GM21576 (cell line): Measurements from ENCODE around the gene ZBTB8A.
"Not testable (repeated sequence)": the region's sequence is repeated elsewhere in the genome, so short reads cannot be mapped to it uniquely, and the experiment has no call there.

Experiments
- ATAC-seq: cut with Tn5 transposase; IDR thresholded peaks from one replicate; pipeline ENCODE4 v1.9.1; 2021; ENCODE audit warnings: mild to moderate bottlenecking, moderate library complexity; ENCODE audit not compliant: unreplicated experiment

The ZBTB8A gene

DNA sequence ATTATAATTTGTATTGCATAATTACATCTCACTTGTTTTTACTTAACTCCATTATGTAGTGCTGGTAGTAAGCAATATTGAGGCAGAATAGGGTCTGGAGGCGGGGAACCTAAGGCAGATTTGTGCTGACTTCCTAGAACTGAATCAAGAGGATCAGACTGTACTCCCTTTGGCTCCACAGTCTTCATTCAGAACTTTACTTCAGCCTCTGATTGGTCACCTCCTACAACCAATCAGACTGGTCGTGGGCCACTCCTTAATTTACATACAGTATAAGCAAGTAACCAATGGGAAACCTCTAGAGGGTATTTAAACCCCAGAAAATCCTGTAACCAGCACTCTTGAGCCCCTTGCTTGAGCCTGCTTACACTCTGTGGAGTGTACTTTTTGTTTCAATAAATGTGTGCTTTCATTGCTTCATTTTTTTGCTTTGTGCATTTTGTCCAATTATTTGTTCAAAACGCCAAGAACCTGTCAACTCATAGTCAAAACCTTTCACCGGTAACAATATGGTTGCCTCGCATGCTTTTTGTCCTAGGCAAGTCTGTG, 79.5 kb downstream of the ZBTB8A start:
- ATAC-seq, result no peak

DNA sequence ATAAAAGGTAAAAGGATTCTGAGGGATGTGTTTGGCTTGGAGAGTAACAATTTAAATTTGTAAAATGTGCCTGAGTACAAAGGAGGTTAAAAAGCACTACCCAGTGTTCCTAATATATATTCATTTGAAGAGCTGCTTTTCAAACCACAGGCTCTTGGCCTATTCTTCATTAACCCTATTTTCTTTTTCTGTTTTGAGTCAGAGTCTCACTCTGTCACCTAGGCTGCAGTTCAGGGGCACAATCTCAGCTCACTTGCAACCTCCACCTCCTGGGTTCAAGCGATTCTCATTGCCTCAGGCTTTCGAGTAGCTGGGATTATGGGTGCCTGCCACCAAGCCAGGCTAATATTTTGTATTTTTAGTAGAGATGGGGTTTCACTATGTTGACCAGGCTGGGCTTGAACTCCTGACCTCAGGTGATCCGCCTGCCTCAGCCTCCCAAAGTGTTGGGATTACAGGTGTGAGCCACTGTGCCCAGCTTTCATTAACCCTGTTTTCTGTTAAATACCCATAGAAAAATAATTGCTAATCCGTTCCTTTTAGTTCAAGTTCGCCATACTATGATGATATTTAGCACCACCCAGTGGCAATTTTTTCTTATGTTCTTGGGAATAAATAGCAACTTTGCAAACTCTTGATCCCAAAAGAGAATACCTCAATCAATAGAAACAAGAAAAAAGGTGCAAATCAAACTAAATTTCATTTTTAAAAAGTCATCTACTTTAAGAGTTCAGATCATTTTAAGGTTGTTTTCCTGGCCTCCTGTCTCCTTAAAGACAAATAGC, 80.7 kb downstream of the ZBTB8A start:
- peak; percentile 57 for ATAC-seq

DNA sequence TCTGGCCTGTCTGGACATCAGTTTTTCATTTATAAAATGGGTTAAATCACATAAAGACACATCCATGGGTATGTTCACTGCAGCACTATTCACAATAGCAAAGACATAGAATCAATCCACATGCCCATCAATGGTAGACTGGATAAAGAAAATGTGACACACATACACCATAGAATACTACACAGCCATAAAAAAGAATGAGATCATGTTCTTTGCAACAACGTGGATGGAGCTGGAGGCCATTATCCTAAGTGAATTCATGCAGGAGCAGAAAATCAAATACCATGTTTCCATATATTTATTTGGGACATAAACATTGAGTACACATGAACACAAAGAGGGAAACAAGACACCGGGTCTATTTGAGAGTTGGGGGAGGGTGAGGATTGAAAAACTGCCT, 83.0 kb downstream of the ZBTB8A start:
- ATAC-seq, result no peak

DNA sequence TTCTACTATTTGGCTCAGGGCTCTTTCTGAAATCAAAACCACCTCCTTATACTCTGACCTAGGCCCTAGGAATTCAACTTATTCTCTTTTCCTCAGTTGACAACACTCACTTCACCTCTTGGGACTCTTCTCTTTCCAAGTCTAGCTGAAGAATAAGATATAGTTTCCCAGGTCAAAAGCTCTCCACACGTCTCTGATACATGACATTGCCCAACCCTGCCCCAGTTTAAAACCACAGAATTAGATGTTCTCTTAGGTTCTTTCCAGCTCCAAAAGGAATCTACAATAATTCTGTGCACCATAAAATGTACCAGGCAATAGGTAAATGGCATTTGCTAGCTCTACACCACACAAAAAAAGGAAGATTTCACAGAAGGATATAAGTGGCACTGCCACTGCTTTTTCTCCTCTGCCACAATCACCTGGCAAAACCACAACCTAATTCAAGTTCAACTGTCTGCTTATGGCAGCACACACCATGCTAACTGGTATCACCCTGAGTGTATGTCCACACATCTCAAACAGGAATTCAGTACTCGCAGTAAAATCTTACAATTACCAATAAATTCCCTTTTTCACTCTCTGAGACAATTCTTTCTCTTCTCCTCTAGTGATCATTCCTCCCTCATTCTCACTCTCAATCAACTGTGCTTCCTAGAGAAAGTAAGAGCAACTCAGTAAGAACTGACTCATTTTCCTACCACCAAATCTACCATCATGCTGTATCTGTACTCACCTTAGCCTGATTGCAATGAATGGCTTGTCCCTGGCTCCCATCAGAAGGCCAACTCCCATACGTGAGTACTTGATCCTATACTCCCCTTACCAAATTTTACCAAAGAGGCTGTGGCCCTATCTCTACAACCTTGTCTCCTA, 83.8 kb downstream of the ZBTB8A start:
- no peak for ATAC-seq

DNA sequence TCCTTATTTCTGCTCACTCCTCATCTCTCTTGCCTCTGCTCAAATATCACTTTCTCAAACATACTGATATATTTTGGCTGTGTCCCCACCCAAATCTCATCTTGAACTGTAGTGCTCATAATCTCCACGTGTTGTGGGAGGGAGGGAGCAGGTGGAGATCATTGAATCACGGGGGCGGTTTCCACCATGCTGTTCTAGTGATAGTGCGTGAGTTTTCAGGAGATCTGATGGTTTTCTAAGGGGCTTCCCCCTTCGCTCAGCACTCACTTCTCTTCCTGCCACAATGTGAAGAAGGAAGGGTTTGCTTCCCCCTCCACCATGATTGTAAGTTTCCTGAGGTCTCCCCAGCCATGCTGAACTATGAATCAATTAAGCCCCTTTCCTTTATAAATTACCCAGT, 84.5 kb downstream of the ZBTB8A start:
- ATAC-seq, result no peak

DNA sequence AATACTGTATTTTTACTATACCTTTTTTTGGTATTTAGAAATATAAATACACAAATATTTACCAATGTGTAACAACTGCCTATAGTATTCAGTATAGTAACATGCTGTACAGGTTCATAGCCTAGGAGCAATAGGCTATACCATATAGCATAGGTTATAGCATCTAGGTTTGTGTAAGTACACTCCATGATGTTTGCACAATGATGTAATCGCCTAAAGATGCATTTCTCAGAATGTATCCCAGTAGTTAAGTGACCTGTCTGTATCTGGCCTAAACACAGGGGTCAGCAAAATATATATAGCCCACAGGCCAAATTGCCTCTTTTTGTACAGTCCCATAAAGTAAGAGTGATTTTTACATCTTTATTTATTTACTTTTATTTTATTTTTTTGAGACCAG, 86.9 kb downstream of the ZBTB8A start:
- ATAC-seq, result no peak

DNA sequence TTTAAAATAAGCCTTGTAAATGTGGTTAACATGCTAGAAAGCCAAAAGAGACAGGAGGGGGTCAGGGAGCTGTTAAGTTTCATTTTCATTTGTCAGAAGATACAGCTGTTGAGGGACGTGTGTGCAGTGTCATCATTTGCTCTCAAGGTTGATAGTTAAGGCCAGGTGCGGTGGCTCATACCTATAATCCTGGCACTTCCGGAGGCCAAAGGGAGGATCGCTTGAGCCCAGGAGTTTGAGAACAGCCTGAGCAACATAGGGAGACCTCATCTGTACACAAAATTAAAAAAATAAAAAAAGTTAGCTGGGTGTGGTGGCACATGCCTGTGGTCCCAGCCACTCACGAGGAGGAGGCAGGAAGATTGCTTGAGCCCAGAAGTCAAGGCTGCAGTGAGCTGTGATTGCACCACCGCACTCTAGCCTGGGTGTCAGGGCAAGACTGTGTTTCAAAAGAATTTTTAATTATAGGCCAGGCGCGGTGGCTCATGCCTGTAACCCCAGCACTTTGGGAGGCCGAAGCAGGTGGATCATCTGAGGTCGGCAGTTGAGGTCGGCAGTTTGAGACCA, 88.5 kb downstream of the ZBTB8A start:
- peak; percentile 59 for ATAC-seq

DNA sequence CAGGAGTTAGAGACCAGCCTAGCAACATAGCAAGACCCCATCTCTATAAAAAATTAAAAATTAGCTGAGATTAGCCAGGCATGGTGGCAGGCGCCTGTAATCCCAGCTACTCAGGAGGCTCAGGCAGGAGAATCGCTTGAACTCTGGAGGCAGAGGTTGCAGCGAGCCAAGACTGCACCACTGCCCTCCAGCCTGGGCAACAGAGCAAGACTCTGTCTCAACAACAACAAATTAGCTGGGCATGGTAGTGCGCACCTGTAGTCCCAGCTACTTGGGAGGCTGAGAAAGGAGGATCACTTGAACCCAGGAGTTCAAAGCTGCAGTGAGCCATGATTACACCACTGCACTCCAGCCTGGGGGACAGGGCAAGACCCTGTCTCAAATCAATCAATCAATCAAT, 90.9 kb downstream of the ZBTB8A start:
- not testable (repeated sequence) for ATAC-seq

DNA sequence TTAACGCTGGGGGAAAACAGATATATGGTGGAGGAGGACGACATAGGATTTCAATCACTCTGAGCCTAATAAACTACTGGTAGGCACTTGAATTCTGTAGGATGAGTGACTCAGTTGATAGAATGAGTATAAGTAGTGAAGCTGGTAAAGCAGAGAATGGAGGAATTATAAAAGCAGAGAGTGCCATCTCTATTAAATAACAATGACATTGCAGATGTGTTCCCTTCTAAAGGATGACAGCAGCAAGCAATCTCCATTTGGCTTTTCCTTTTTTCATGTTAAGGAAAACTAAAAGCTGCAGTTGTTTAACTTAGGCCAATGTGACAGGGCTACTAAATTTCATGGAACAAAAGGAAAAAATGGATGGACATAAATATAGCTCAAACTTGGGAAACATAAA, 93.6 kb downstream of the ZBTB8A start:
- no peak for ATAC-seq

DNA sequence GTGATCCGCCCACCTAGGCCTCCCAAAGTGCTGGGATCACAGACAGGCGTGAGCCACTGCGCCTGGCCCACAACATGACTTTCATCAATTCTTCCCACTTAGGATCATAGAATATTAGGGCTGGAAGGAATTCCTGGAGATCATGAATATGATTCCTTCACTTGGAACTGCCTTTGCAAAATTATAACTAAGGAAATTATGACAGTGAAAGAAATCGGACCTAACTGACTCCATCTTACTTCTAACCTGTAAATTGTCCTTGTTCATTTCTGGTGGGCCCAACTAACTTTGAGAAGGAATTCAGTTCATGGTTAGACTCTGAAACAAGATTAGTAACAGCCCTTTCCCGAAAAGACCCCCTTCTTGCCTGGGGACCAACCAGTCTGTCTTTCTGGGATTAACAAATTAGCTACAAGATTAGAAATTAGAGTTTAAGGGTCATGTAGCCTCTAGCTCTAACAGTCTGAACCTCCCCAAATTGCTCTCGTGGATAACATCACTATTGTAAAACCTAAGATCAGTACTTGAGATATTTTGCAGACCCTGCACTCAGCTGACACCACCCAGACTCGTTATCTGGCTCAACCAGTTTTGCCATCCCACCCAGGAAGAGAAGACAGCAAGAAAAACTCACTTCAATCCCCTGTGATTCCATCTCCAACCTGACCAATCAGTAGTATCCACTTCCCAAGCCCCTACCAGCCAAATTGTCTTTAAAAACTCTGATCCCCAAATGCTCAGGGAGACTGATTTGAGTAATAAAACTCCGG, 96.5 kb downstream of the ZBTB8A start:
- no peak for ATAC-seq

DNA sequence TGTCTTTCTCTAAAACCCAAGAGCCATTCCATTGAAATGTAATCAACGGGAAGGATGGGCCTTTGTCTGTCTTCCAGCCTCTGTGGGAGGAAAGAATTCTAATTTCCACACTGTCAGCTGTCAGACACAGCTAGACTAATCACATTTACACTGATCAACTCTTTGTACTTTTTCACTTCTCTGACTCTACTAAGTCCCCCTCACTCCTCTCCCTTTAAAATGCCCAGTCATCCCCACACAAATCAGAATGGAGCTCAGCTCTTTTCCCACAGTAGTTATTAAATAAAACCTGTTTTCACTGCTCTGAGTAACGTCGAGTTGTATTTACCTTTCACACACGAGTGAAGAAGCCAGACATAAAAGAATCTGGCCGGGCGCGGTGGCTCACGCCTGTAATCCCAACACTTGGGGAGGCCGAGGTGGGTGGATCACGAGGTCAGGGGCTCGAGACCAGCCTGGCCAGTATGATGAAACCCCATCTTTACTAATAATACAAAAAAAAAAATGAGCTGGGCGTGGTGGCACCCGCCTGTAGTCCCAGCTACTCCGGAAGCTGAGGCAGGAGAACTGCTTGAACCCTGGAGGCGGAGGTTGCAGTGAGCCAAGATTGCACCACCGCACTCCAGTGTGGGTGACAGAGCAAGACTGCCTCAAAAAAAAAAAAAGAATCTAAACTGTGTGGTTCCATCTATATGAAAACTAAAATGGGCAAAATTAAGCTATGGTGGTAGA, 97.9 kb downstream of the ZBTB8A start:
- ATAC-seq, result no peak

DNA sequence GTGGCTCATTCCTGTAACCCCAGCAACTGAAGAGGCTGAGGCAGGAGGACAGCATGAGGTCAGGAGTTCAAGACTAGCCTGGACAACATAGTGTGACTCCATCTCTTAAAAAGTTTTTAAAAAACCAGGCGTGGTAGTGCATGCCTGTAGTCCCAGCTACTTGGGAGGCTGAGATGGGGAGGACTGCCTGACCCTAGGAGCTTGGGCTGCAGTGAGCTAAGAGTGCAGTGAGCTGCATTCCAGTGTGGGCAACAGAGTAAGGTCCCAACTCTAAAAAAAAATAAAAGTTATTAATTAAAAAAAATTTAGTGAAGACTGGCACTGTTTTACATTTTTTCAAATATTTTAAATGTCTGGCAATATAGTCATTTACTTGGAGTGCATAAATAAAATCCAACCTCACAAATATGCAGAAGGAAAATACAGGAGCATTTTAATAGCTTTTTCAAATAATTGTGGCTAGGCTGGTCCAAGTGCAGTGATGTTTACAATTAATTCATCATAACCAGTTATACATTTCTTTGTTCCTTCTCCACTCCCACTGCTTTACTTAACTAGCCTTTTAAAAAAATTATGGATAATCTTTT, 100.4 kb downstream of the ZBTB8A start:
- ATAC-seq, result no peak

DNA sequence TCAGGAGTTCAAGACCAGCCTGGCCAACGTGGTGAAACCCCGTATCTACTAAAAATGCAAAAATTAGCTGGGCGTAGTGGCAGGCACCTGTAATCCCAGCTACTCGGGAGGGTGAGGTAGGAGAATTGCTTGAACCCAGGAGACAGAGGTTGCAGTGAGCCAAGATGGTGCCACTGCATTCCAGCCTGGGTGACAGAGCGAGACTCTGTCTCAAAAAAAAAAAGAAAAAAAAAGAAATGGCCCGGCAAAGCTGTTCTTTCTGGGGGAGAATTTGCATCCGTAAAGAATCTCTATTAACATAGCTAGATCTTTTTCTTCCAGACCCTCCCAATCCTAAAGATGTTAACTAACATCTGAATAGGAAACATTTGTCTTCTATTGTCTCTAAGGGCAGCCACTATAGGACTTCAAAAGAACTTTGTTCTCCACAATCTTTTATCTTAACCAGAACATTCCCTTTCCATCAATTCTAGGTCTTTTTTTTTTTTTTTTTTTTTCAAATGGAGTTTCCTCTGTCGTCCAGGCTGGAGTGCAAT, 103.1 kb downstream of the ZBTB8A start:
- ATAC-seq, result not testable (repeated sequence)

DNA sequence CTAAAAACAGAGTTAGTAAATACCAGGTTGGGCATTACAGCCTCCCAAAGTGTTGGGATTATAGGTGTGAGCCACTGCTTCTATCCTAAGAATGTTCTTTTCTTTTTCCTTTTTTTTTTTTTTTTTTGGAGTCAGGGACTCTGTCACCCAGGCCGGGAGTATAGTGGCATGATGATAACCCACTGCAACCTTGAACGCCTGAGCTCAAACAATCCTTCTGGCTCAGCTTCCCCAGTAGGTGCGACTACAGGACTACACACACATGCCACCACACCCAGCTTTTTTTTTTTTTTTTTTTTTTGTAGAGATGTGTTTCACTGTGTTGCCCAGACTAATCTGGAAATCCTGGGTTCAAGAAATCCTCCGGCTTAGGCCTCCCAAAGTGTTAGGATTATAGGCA, 105.2 kb downstream of the ZBTB8A start:
- no peak for ATAC-seq

DNA sequence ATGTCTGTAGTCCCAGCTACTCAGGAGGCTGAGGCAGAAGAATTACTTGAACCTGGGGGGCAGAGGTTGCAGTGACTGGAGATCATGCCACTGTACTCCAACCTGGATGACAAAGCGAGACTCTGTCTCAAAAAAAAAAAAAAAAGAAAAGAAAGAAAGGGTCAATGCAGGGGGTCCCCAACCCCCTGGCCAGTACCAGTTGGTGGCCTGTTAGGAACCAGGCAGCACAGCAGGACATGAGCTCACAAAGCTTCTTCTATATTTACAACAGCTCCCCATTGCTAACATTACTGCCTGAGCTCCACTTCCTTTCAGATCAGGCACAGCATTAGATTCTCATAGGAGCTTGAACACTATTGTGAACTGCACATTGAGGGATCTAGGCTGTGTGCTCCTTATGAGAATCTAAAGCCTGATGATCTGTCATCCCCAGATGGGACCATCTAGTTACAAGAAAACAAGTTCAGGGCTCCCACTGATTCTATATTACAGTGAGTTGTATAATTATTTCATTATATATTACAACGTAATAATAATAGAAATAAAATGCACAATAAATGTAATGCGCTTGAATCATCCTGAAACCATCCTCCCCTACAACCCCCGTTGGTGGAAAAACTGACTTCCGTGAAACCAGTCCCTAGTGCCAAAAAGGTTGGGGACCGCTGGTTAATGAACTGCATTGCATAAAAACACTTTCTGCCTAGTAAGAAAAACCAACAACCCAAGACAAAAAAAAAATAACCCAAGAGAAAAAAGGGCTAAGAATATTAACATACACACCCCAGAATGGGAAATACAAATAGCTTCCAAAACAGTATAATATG, 108.3 kb downstream of the ZBTB8A start:
- no peak for ATAC-seq

DNA sequence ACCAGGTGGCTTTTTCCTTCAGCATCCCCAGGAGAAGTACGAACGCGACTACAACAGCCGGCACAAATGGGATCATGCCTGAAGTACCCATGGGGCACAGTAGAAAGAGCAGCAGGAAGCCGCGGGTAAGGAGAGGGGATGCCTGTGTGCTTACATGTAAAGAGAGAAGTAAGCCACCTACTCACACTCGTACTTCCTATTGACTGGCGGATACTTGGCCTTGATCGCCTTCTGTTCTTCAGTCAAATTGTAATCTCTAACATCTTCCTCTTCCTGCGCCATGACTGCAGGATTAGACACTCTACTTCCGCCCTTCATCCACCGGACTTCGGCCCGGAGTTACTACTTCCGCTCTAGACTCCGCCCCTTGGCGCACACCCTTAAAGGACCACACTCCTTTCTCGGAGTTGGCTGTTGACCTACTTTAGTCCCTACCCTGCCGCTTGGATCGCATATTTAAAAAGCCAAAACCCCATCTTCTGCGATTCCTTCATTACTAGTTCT, 111.1 kb downstream of the ZBTB8A start, which contains the start of gene ZBTB8OS:
Gene ZBTB8OS (minus strand): TSS at position 303 of the 504 bp plus-strand sequence. CDS start 21 bp downstream, at position 282.
- peak; percentile 68 for ATAC-seq

DNA sequence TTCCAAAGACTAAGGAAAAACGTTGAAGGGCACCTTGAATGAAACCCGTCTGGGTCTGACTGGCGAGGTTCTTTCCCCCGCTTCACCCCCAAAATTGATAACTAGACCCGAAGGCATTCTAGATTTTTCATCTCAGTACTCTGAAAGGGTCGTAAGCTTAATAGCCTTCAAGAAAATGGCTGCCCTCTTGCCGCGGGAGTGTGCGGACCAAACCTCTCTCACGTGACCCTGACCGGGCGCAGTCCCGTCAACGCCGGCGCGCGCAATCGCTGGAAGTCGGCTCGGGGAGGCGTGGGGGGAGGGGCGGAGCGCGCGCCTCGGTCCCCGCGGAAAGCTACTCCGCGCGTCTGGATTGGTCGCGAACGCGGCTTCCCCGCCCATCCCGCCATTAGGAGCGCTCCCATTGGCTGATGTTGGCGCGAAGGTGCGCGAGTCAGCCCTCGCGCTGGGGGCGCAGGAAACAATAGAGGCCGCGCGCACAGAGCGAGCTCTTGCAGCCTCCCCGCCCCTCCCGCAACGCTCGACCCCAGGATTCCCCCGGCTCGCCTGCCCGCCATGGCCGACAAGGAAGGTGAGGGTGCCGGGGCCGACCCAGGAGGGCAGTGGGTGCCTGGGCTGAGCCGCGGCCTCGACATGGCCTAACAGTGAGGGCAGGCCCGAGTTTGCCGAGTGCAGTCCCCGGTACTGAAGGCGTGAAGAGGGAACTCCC, 111.7 kb downstream of the ZBTB8A start, which contains the start of gene RBBP4:
Gene RBBP4 (plus strand): TSS at position 457 of the 709 bp plus-strand sequence. CDS start 99 bp downstream, at position 556.
- ATAC-seq, result peak; percentile 85
